Endodermal cell (in vitro differentiated cells): ENCODE results near the gene TRNAU1AP. TPM values are rescaled to one million over a fixed set of nuclear protein-coding genes. Genes with fewer than 3 reads are reported as not detected.
"Not testable (repeated sequence)": the region's sequence is repeated elsewhere in the genome, so short reads cannot be mapped to it uniquely, and the experiment has no call there.

Experiments used
- DNase-seq: peaks from one replicate; pipeline ENCODE4 v3.0.0-alpha.2; 2017
- H3K27ac ChIP-seq: 2 replicates; pipeline ENCODE4 v1.5.1; 2013; ENCODE audit warnings: mild to moderate bottlenecking, low read depth, low read length, moderate library complexity
- H3K27me3 ChIP-seq: 2 replicates; pipeline ENCODE4 v1.6.1; 2013; ENCODE audit warnings: mild to moderate bottlenecking, low read length, moderate library complexity; ENCODE audit not compliant: insufficient read depth, control insufficient read depth, poor library complexity, severe bottlenecking
- H3K36me3 ChIP-seq: 2 replicates; pipeline ENCODE4 v1.7.0; 2013; ENCODE audit warnings: mild to moderate bottlenecking, low read length, moderate library complexity; ENCODE audit not compliant: control insufficient read depth, insufficient read depth
- H3K4me1 ChIP-seq: one replicate; pipeline ENCODE4 v1.7.0; 2013; ENCODE audit warnings: low read length; ENCODE audit not compliant: control insufficient read depth, insufficient read depth
- H3K4me3 ChIP-seq: 2 replicates; pipeline ENCODE4 v1.5.1; 2013; ENCODE audit warnings: mild to moderate bottlenecking, low read length, moderate library complexity
- H3K9ac ChIP-seq: 2 replicates; pipeline ENCODE4 v1.6.1; 2013; ENCODE audit warnings: mild to moderate bottlenecking, low read length, moderate library complexity; ENCODE audit not compliant: poor library complexity, severe bottlenecking; ENCODE audit errors: extremely low read depth
- H3K9me3 ChIP-seq: 2 replicates; pipeline ENCODE4 v1.6.1; 2013; ENCODE audit warnings: mild to moderate bottlenecking, low read length, moderate library complexity; ENCODE audit not compliant: control insufficient read depth
- H3K27ac Mint-ChIP-seq: 2 replicates; pipeline ENCODE4 v1.8.0; 2020; ENCODE audit warnings: mixed read lengths
- H3K27me3 Mint-ChIP-seq: 2 replicates; pipeline ENCODE4 v1.8.0; 2021; ENCODE audit warnings: mild to moderate bottlenecking, mixed read lengths; ENCODE audit not compliant: insufficient read depth
- H3K36me3 Mint-ChIP-seq: 2 replicates; pipeline ENCODE4 v1.8.0; 2020; ENCODE audit warnings: low read depth, mixed read lengths
- H3K4me1 Mint-ChIP-seq: 2 replicates; pipeline ENCODE4 v1.8.0; 2020; ENCODE audit warnings: mixed read lengths
- H3K4me3 Mint-ChIP-seq: 2 replicates; pipeline ENCODE4 v1.8.0; 2020; ENCODE audit warnings: mild to moderate bottlenecking, moderate library complexity, mixed read lengths
- H3K9me3 Mint-ChIP-seq: 2 replicates; pipeline ENCODE4 v1.8.0; 2020; ENCODE audit warnings: mild to moderate bottlenecking, mixed read lengths
- CTCF ChIP-seq: fragments of 200-600 bp; sonication (generic); conservative IDR thresholded peaks from 2 replicates; pipeline ENCODE4 v1.5.0; 2021; ENCODE audit warnings: antibody characterized with exemption, mild to moderate bottlenecking
- WGBS, 2 experiments: methylation state at CpG; one replicate each; pipeline versions ENCODE4 v1.1.5 to v1.1.7; 2013; ENCODE audit warnings: missing lambda C conversion rate in 2 of 2, mixed read lengths in 1 of 2; ENCODE audit not compliant: insufficient coverage in 1 of 2, insufficient read length in 1 of 2; 5-methylcytosine and 5-hydroxymethylcytosine counted together
- total RNA-seq, 2 donors: library from RNA; stranded (reverse); fragmentation: NEBNext Ultra II Directional in 1 of 2; extraction: Animal tissue kit (Norgen Biotek cat#: 25700) in 1 of 2; gene quantifications; 2 replicates in 1 of 2; 3 replicates in 1 of 2; pipeline ENCODE4 v1.2.1, GENCODE V29; 2021

TRNAU1AP gene
- total RNA-seq, 2 donors from 2014 or later = 49.6 to 53.7 TPM

- H3K36me3 ChIP-seq = peaks cover 62% of the 10 kb centered on the region
These were observed 12.8 kb downstream of the TRNAU1AP start for GRCh38 chr1:28565726-28566125.

DNA sequence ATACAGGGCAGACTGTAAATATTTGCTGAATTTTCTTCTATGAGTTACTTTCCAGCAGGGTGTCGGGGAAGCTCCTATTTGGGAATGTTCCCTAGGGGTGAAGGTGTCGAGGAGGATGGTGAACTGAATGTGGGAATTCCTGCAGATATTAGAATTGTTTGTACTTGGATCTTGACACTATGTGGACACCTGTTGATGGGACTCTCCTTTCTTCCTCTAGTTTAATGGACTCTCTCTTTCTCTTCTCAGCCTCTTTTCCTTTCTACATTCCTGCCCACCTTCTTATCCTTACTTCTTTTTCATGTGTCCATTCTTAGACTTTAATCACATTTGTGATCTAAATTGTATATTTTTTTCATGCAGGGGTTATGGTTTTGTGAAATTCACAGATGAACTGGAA, 14.0 kb downstream of the TRNAU1AP start:
- Mint-ChIP-seq H3K4me1 (no peaks in the 10 kb centered on the region), H3K27me3 (no peaks in the 10 kb centered on the region), H3K36me3 (peaks cover 67% of the 10 kb centered on the region), H3K27ac (no peak overlapping the region), H3K9me3 (peaks cover 1% of the 10 kb centered on the region), H3K4me3 (no peak overlapping the region)
- no peak overlapping the region for H3K27ac ChIP-seq
- DNase-seq = no peak
- H3K9me3 ChIP-seq = no peaks in the 10 kb centered on the region
- no peak overlapping the region for H3K9ac ChIP-seq
- no peaks in the 10 kb centered on the region for H3K4me1 ChIP-seq
- no peak overlapping the region for H3K4me3 ChIP-seq
- 94 to 100% methylated on average over 1 to 2 of the region's 2 CpGs for WGBS, 2 experiments
- TF ChIP-seq CTCF = no peak
- H3K27me3 ChIP-seq = no peaks in the 10 kb centered on the region
- peaks cover 64% of the 10 kb centered on the region for H3K36me3 ChIP-seq

More at GRCh38 chr1:28565726-28566125, 12.8 kb downstream of the TRNAU1AP start:
- no peak overlapping the region for H3K4me3 Mint-ChIP-seq
- no peaks in the 10 kb centered on the region for H3K27me3 Mint-ChIP-seq
- H3K36me3 Mint-ChIP-seq = peaks cover 69% of the 10 kb centered on the region
- no peak for DNase-seq
- no peaks in the 10 kb centered on the region for H3K27me3 ChIP-seq
- peaks cover 2% of the 10 kb centered on the region for H3K4me1 Mint-ChIP-seq
- no peak overlapping the region for H3K4me3 ChIP-seq
- no peak overlapping the region for H3K9ac ChIP-seq
- TF ChIP-seq CTCF = no peak
- peaks cover 1% of the 10 kb centered on the region for H3K9me3 Mint-ChIP-seq
- no peaks in the 10 kb centered on the region for H3K4me1 ChIP-seq
- no peak overlapping the region for H3K27ac ChIP-seq
- no peak overlapping the region for H3K27ac Mint-ChIP-seq
- 93 to 97% methylated on average over 4 to 6 of the region's 6 CpGs for WGBS, 2 experiments
- no peaks in the 10 kb centered on the region for H3K9me3 ChIP-seq

GRCh38 chr1:28571911-28572310, 19.0 kb downstream of the TRNAU1AP start:
- DNase-seq = no peak
- H3K36me3 ChIP-seq = peaks cover 46% of the 10 kb centered on the region
- 90 to 96% methylated on average over 2 to 4 of the region's 4 CpGs for WGBS, 2 experiments
- no peak overlapping the region for H3K9ac ChIP-seq
- no peaks in the 10 kb centered on the region for H3K4me1 ChIP-seq
- H3K4me1 Mint-ChIP-seq = no peaks in the 10 kb centered on the region
- H3K27me3 ChIP-seq = no peaks in the 10 kb centered on the region
- H3K27me3 Mint-ChIP-seq = no peaks in the 10 kb centered on the region
- no peak for TF ChIP-seq CTCF
- peaks cover 54% of the 10 kb centered on the region for H3K36me3 Mint-ChIP-seq
- no peak overlapping the region for H3K27ac Mint-ChIP-seq
- no peak overlapping the region for H3K4me3 Mint-ChIP-seq
- H3K9me3 Mint-ChIP-seq = no peaks in the 10 kb centered on the region
- no peaks in the 10 kb centered on the region for H3K9me3 ChIP-seq
- H3K27ac ChIP-seq = no peak overlapping the region
- H3K4me3 ChIP-seq = no peak overlapping the region

DNA sequence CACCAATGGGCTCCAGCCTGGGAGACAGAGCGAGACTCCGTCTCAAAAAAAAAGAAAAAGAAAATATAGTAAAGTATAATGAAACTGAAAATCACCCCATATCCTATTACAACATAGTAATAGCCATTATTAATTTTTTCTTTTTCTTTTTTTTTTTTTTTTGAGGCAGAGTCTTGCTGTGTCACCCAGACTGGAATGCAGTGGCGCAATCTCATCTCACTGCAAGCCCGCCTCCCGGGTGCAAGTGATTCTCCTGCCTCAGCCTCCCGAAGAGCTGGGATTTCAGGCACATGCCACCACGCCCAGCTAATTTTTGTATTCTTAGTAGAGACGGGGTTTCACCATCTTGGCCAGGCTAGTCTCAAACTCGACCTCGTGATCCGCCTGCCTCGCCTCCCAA, 20.0 kb downstream of the TRNAU1AP start:
- not testable (repeated sequence) for H3K4me3 ChIP-seq, H3K9me3 Mint-ChIP-seq, H3K27me3 ChIP-seq, H3K27ac Mint-ChIP-seq, H3K4me1 ChIP-seq, H3K4me1 Mint-ChIP-seq, DNase-seq, H3K27me3 Mint-ChIP-seq, H3K27ac ChIP-seq, H3K4me3 Mint-ChIP-seq, H3K9ac ChIP-seq, H3K9me3 ChIP-seq
- peaks cover 44% of the 10 kb centered on the region for H3K36me3 ChIP-seq
- WGBS, 2 experiments = 85 to 91% methylated on average over 6 to 10 of the region's 12 CpGs
- peaks cover 48% of the 10 kb centered on the region for H3K36me3 Mint-ChIP-seq
